NCI-H226 (cell line): Measurements from ENCODE around the gene TRIM65.

Experiments
- DNase-seq: peaks from one replicate; pipeline ENCODE4 v3.0.0-alpha.2; 2015

Gene TRIM65, protein sequence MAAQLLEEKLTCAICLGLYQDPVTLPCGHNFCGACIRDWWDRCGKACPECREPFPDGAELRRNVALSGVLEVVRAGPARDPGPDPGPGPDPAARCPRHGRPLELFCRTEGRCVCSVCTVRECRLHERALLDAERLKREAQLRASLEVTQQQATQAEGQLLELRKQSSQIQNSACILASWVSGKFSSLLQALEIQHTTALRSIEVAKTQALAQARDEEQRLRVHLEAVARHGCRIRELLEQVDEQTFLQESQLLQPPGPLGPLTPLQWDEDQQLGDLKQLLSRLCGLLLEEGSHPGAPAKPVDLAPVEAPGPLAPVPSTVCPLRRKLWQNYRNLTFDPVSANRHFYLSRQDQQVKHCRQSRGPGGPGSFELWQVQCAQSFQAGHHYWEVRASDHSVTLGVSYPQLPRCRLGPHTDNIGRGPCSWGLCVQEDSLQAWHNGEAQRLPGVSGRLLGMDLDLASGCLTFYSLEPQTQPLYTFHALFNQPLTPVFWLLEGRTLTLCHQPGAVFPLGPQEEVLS

DNA sequence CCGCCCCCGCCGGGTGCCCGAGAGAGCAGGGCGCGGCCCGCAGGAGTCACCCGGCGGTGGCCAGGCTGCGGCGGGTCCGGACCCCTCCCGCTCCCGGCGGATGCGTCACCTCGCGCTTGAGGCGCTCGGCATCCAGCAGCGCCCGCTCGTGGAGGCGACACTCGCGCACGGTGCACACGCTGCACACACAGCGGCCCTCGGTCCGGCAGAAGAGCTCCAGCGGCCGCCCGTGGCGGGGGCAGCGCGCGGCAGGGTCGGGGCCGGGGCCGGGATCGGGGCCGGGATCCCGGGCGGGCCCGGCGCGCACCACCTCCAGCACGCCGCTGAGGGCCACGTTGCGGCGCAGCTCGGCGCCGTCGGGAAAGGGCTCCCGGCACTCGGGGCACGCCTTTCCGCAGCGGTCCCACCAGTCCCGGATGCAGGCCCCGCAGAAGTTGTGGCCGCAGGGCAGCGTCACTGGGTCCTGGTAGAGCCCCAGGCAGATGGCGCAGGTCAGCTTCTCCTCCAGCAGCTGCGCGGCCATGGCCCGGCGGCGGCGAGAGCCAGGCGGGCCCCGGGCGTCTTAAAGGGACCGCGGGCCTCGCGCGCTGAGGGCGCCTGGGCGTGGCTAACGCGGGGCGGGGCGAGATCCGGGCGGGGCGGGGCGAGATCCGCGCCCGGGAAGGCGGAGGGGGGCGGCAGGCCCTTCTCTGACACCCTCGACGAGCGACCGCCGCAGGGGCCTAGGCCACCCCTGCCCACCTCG is at the start of gene TRIM65:
Gene TRIM65, minus strand, starts transcription at position 537 of the 745 bp plus-strand sequence. Its CDS starts 14 bp downstream, at position 523.
- peak; percentile 70 for DNase-seq

DNA sequence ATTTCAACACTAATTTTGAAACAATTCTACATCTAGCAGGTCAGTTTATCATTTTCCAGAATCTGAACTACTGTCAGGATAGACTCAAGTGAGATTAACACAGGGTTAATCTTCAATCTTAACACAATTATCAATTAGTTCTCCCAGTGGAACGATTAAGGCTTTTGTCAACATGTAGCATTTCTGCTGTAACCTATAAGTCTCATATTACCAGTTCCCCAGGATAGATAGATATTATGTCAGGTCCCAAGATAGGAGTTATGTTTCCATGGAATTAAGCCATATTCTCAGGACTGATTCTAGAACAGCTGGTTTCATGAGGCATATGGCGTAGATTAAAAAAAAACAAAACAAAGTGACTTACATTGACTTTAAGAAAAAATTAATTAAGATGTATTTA is 48.5 kb upstream of the TRIM65 start:
- no peak for DNase-seq

DNA sequence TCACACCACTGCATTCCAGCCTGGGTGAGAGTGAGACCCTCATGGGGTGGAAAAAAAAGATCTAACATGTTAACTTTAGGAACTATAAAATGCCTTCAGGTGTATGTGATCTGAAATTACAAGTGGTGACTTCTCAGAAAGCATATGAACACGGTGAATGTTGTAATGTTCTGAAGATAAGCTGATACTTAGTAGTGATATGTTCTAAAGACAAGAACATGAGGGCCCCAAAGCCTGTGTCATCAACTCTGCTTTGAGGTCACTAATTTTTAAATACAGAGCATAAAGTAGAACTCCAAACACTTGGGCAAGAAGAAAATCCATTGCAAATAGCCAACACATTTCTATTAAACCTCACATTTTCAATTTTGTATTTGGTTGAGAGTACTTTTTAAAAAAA is 46.7 kb upstream of the TRIM65 start:
- no peak for DNase-seq

DNA sequence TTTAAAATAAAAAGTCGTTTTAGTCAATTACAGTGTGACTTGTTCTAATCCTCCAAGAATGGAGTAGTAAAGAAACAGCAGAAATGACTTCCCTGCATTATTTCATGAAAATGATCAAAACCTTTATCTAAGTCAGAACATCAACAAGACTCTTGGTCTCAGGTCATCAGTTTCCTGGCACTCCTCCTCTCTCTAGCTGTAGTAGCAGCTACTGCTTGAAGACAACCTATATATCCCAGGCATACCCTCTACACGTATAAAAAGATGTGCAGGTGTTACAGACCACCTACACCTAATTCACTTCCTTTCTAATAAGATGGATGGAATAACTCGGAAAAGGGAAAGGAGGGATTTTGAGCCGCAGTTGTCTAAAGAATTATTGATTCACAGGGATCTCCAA is 45.7 kb upstream of the TRIM65 start:
- no peak for DNase-seq

DNA sequence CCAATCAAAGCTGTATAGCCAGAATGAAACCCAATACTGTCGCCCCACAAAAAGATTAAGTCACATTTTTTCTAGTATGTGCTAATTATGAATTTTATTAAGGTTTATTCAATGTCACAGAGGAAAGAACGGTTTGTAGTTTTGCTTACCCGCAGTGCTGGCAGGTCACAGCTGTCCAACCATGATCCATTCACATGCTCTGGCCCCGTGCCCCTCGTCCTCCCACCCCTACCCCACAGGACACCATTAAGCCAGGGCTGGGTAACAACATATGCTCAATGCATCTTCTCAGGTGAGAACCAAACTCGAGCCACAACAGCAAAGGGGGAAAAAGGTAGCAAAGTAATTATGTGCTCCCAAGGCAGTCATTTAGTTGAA is 44.7 kb upstream of the TRIM65 start:
- DNase-seq, result no peak

DNA sequence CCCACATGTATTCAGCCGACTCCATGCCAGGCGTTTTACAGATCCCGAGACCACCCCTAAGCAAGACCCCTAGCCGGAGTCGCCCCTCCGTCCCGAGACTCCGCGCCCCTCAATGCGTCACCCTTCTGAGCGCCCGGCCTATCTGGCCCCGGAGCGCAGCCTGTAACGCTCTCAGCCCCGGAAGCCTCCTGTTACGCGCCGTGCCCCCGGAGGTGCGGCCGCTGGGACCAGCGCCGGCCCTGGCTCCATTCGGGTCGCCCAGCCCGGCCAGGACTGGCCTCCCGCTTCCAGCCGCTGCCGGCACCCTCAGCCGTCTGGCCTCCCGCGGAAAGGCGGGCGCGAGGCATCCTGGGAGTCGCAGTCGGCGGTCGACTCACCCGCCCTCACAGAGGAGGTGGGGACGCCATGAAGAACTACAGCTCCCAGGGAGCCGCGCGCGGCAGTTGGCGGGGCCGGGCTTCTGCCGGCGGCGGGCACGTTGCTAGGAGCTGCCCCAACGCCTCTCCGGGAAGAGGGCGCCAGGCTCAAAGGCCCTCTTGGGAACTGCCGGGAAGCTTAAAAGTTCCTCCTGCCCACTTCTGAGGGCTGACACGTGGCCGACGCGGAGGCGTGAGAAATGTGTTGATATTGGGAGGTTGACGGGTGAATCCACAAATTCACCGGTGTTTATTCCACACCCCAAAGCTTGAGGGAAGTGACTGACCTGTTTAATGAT is 44.1 kb upstream of the TRIM65 start, which contains the start of gene FBF1:
Gene FBF1, minus strand, starts transcription at position 316 of the 715 bp plus-strand sequence. CDS start 2,893 bp downstream, outside the sequence.
- DNase-seq, result peak; percentile 97

DNA sequence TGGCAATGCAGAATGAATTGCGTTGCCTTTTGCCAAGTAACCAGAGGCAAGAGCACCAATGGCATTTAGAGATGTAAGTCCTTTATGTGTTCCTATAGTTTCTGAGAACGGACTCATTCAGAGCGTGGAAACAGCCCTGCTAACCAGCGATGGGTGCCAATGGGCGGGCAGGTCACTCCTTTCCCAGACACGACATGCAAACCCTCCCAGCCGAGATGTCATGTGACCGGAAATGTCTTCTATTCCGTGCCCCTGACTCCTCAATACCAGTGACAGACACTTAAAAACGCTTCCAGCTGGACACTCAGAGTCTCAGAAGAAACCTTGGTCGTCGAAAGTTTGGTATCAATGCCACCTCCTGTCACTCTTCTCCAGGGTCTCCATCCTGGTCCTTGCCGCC is 40.9 kb upstream of the TRIM65 start:
- DNase-seq, result no peak

DNA sequence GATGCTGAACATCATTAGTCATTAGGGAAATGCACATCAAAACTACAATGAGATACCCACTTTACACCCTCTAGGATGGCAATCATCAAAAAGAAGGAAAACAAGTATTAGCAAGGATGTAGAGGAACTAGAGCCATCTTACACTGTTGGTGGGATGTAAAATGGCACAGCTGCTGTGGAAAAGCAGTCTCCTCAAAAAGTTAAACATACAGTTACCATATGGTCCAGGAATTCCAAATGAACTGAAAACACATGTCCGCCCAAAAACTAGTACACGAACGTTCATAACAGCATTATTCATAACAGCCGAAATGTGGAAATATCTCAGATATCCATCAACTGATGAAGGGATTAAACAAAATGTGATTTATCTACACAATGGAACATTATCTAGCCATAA is 37.1 kb upstream of the TRIM65 start:
- no peak for DNase-seq

DNA sequence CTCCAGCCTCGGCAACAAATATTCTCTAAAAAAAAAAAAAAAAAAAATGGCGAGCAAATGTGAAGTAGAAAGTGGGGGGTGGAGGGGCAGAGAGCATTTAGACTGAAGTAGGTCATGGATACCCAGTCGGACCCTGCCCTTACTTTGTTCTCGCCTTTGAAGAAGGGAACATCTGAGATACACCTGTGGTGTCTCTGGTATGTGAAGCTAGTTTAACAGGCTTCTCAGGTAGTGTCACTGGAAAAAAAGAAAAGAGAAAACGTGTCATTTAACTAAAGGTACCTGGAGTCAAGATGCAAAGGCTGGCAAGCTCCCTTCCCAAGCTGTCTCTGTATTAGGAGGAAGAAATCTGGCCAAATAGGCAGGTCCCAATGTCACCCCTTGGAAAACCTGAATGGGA is 36.1 kb upstream of the TRIM65 start:
- DNase-seq, result no peak

DNA sequence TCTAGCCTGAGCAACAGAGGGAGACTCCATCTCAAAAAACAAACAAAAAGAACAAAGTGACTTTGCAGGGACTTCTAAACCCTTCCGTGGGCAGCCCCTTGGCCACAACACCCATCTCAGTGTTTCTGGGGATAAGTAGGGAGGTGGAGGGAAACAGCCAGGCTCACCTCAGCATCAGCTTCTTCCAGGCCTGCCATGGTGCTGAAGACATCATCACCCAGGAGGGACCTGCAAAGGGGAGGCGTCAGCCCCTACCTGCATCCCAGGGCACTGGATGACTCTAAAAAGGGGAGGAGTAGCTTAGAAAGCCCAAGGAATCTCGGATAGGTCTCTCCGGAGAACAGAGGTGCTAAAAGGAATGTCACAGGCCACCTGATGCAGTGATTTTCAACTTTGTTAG is 34.3 kb upstream of the TRIM65 start:
- DNase-seq, result no peak

DNA sequence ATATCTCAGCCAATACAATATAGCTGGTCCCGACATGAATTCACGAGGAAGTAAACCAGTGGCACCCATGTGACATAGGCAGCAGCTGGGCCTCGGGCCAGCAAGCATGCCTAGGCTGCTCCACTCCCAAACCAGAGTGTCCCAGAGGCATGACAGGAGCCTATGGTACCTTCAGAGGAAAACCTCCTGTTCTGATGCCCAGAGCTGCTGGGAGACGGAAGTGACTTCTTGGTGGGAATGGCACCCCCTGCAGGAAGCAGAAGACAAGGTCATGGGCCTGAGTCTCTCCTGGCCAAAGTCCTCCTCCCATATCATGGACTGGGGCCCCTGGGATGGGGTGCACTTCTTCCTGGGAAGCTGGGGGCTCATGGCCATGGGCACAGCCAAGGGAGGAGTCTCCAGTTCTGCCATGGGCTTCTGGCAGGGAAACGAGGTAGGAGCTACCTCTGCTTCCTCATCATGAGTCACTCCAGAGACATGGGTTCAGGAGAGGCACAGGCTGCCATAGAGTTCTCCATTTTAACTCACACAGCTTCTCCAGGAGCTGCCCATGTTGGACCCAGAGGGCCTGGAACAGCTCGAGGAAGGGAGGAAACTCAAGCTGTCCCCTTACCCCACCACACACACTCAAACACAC is 30.7 kb upstream of the TRIM65 start:
- DNase-seq, result no peak

DNA sequence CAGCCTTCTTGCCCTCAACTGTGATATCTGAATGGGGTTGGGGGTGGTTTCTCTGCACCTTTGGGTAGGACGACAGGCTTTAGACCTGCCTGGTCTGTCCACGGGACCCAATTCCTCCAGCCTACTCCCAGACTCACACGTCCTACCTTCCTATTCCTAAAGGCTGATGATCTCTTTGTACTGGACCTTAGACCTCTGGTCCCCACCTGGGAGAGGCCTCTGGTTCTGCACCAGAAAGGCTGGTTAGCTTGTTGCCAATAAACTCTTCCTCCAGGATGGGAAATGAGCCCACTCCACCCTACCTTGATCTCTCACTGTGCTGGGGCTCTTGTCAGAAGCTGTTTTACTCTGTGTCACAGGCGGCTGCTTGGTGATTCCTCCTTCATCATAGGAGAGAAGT is 29.7 kb upstream of the TRIM65 start:
- no peak for DNase-seq

DNA sequence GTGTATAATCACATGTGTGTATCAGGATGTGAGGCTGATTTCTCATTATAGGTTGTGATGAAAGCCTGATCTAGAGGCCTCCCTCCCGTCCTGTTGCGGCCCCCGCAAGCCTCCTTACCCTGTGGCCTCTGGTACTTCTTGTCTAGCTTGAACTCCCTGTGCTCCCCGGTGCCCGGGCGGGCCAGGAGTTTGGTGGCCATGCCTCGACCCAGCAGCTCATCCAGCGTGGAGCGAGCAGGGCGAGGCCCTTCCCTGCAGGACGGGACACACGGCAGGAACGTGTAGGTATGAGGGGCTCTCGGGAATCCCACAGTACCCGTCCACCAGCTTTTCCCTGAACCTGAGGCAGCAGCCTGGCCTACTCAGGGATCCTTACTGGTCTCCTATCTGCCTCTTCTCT is 29.2 kb upstream of the TRIM65 start:
- no peak for DNase-seq

DNA sequence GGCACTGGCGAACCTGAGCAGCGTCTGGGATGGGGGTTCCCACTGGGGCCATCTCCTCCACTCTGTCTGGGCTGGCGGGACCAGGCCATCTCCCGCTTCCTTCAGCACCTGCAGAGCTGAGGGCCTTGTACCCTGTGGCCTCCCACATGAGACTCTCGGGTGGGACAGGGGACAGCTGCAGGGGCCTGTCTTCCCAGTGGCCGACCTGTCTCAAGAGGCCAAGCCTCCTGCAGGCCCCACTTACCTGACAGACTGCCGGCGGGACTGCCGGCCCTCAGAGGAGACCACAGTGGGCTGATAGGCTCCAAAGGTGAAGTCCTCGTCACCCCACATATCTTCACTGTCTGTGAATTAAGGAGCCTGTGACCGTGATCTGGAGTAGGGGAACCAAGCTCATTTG is 28.4 kb upstream of the TRIM65 start:
- no peak for DNase-seq

DNA sequence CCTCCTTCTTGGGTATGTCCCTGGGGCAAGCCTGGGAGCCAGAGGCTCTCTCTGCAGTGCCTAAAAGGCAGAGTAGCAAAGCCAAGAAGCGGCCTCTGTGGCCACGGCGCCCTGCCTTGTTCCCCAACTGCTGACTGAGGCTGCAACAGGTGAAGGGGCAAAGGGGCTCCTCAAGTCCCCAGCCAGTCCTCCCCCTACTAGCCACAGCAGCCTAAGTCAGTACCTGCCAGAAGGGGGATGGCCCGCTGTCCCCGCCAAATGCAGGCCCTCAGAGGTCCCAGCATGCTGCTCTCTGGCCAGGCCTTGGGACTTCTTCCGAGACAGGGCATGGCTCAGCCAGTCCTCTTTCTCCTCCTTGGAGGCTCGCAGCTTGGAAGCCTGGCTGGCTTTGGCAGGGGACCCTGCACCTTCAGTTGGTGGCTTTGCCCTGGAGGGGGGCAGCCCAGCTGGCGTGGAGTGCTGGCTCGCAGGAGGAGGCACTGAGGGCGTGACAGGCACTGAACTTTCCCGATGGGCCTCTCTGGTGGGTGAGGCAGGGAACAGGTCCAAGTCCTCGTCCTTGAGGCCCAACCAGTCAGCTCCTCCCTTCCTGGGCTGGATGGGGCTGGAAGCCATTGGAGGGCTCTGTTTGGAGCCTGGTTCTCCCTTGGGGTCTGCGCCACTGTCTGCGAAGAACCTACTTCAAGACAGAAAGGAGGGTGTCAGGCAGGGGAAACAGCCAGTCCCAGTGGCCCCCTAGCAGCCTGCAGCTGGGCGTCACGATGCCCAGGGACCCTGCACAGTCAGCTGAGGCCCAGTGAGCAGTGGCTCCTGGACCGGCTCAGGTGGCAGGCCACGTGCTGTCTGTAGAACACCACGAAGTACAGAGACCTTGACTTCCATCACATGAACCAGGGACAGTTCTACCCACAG is 26.5 kb upstream of the TRIM65 start:
- no peak for DNase-seq

DNA sequence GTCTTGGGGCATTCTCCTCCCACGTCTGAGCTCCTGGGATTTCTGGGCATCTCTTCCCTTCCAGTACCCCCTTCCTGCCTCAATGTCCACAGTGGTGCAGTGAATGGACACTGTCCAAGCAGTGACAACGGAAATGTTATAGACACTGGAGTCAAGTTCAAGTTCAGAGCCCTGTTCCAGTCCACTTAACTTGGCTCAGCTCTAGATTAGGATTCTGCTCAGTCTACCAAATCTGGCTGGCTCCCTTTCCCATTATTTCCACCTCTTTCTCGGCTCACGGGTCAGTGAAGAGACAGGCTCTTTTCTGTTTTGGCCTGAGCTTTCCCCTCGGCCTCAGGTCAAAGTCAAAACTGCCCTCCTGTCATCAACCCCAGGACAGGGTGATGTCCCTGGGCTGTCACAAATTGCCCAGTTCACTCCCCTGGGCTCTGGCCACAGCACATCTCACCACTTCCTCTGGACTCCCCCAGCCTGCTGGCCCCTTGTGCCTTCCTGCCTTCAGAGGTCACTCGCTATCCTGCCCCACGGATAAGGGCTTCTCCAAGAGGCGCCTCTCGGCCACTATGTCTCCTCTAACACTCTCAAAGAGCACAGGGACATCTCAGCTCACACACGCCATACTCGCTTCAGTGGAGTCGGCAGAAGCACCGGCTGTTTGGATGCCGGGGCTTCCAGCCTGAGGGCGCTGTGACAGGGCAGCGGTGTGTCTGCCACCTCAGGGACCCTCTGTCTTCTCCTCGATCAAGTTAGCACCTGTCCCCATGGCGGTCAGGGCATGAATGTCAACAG is 25.6 kb upstream of the TRIM65 start:
- no peak for DNase-seq

DNA sequence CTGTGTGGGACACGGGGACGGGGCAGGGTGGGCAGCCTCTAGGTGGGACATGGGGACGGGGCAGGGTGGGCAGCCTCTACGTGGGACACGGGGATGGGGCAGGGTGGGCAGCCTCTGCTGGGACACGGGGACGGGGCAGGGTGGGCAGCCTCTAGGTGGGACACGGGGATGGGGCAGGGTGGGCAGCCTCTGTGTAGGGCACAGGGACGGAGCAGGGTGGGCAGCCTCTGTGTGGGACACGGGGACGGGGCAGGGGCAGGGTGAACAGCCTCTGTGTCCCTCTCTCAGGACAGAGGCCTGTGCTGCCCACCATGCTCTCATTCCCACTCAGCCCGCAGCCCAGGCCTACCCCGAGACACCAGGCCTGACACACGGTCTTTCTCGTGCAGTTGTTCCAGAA is 24.8 kb upstream of the TRIM65 start:
- DNase-seq, result no peak

DNA sequence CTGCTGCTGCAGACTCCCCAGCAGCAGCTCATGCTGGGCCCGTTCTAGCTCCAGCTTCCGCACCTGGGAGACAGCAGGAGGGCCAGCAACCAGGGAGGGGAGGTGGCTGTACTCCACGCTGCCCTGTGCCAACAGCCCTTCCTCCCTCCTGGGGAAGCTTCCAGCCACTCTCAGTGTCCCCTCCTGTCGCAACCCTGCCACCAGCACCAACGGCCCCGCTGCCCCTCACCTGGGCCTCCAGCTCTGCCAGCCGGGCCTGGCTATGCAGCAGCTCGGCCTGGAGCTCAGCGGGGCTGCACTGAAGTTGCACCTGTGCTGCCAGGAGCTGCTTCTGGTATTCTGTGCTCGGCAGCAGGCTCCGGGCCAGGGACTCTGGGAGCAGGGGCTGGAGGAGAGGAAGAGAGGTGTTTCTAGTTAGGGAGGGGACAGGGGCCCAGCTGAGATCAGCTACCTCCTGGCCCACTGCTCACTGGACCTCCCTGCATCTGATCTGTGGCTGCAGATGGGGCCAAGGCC is 23.4 kb upstream of the TRIM65 start:
- DNase-seq, result no peak

DNA sequence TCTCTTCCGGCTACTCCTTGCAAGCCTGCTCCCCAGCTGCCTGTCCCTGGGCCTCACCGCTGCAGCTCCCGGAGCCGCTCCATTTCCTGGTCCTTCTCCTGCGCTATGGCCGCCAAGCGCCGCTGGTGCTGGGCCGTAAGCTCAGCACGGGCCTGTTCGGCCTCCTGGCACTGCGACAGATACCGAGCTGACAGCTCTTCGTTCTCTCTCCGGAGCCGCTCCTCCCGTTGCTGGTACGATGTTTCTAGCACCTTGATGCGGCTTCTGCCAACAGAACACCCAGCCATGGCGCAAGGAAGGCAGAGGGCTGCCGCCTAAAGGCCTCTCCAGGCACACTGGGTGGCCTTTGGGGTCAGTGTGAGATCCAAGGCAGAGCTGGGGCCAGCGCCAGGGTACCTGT is 22.9 kb upstream of the TRIM65 start:
- DNase-seq, result no peak

DNA sequence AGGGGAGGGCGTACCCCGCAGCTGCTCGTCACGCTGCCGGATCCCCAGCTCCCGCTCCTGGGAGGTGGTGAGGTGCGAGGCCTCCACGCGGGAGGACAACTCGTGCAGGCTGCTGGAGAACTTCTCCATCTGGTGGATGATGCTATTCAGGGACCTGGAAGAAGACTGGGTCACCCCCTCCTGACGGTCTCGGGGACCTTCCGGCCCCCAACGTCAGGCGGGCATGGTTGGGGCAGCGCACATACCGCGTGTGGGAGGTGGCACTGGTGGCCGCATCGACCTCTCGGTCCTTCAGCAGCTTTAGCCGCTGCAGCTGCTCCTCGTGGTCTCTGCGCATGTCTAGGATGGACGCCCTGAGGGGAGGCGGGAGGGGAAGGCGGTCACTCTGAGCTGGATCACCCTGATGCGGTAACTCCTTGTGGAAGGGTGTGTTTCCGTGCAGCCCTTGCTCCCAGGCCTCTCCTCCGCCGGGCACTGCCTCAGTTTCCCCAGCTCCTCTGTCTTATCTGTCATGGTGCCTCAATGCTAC is 21.2 kb upstream of the TRIM65 start:
- DNase-seq, result no peak
